ENCODE results near the gene CCNI2.

CCNI2 gene

GRCh38 chr5:132754947-132755346 is 7.7 kb downstream of the CCNI2 start:
- no peak overlapping the region for H3K4me3 ChIP-seq (ENCODE audit: low read depth, low read length)
- no peak for TF ChIP-seq CTCF (IDR thresholded peaks at IDR 0.05; ENCODE audit: insufficient read depth, low read depth, low read length, missing control alignments)
- no peak for DNase-seq (ENCODE audit: low read depth)

- no peak overlapping the region for H3K4me3 ChIP-seq (ENCODE audit: low read depth, low read length)
- TF ChIP-seq CTCF (IDR thresholded peaks at IDR 0.05; ENCODE audit: insufficient read depth, low read depth, low read length, missing control alignments) = no peak
- DNase-seq (ENCODE audit: low read depth) = no peak
Measured at GRCh38 chr5:132756542-132756941, 9.3 kb downstream of the CCNI2 start.

- no peak for DNase-seq (ENCODE audit: low read depth)
- TF ChIP-seq CTCF (IDR thresholded peaks at IDR 0.05; ENCODE audit: insufficient read depth, low read depth, low read length, missing control alignments) = no peak
- H3K4me3 ChIP-seq (ENCODE audit: low read depth, low read length) = no peak overlapping the region
Measured at GRCh38 chr5:132758451-132758850, 11.2 kb downstream of the CCNI2 start.

GRCh38 chr5:132759114-132760048 is 12.2 kb downstream of the CCNI2 start:
- TF ChIP-seq CTCF (IDR thresholded peaks at IDR 0.05; ENCODE audit: insufficient read depth, low read depth, low read length, missing control alignments) = no peak
- DNase-seq (ENCODE audit: low read depth) = no peak
- H3K4me3 ChIP-seq (ENCODE audit: low read depth, low read length) = no peak overlapping the region

GRCh38 chr5:132760049-132760420 is 12.8 kb downstream of the CCNI2 start:
- no peak for DNase-seq (ENCODE audit: low read depth)
- H3K4me3 ChIP-seq (ENCODE audit: low read depth, low read length) = no peak overlapping the region
- no peak for TF ChIP-seq CTCF (IDR thresholded peaks at IDR 0.05; ENCODE audit: insufficient read depth, low read depth, low read length, missing control alignments)

- DNase-seq (ENCODE audit: low read depth) = no peak
- TF ChIP-seq CTCF (IDR thresholded peaks at IDR 0.05; ENCODE audit: insufficient read depth, low read depth, low read length, missing control alignments) = no peak
- H3K4me3 ChIP-seq (ENCODE audit: low read depth, low read length) = no peak overlapping the region
Measured at GRCh38 chr5:132760601-132761317, 13.5 kb downstream of the CCNI2 start.
